ENCODE results near the gene TNFRSF1B.
"Not testable (repeated sequence)": the region's sequence is repeated elsewhere in the genome, so short reads cannot be mapped to it uniquely, and the experiment has no call there.

The TNFRSF1B gene

GRCh38 chr1:12224092-12224491 lies 57.3 kb downstream of the TNFRSF1B start:
- not testable (repeated sequence) for DNase-seq

DNA sequence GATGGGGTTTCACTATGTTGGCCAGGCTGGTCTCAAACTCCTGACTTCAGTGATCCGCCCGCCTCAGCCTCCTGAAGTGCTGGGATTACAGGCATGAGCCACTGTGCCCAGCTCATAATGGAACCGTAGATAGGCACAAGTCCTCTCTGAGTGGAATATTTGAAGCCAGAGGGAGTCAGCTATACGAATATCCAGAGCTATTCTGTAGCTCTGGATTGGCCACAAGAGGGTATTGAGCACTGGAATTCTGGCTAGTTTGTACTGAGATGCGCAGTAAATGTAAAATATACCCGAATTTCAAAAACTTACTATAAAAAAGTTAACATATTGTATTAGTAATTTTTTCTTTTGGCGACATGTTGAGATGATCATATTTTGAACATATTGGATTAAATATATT lies 62.2 kb downstream of the TNFRSF1B start:
- DNase-seq, result no peak

GRCh38 chr1:12229386-12229834 lies 62.6 kb downstream of the TNFRSF1B start:
- no peak for DNase-seq

- peak; percentile 81 for DNase-seq
Observed at GRCh38 chr1:12229835-12230548, 63.2 kb downstream of the TNFRSF1B start, which contains the start of gene VPS13D. Gene VPS13D (plus strand): TSS chr1:12230030. CDS start chr1:12234267, 4,237 bp downstream.

DNA sequence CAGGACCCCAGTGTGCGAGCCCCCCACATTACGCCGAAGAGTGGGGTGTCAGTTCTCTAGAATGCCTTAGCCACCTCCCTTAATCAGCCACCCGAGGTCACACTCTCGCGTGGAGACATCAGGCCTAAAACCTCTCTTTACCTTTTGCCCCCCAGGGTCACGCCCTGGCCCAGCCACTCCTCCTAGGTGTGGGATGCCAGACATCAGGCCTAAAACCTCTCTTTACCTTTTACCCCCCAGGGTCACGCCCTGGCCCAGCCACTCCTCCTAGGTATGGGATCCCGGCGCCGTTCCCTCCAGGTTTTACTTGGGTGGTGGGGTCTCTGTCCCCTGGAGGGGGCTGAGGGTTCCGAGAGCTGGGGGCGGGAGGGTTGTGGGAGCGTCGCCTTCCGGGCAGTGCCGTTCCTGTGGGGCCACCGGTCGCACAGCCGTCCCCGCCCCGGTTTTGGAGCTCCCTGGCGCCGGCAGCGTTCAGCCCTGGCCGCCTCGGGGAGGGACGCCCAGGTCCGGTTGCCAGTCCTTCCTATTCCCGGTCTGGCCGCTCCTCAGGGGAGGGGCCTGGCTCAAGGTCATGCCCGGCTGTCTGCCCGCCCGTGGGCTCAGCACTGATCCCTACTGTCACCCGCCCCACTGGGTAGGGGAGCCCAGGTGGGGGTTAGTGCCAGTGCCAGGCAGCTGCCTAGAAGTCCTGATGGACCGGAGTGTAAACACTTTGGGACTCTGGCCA lies 63.9 kb downstream of the TNFRSF1B start:
- DNase-seq, result peak; percentile 12

DNA sequence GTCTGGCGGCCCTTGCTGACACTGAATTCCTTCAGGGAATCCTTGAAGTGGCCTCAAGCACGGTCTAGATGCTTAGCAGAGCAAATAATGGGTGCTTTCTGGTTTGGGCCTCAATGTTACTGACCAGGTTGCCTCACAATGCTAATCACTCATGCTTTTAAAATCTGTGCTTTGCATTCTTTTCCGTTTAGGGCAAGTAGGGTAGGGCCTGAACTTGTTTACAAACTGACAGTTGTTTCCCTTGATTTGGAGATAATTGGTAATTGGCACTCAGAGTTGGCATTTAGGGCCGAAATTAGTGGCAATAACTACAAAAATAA lies 64.4 kb downstream of the TNFRSF1B start:
- DNase-seq, result peak; percentile 16

DNA sequence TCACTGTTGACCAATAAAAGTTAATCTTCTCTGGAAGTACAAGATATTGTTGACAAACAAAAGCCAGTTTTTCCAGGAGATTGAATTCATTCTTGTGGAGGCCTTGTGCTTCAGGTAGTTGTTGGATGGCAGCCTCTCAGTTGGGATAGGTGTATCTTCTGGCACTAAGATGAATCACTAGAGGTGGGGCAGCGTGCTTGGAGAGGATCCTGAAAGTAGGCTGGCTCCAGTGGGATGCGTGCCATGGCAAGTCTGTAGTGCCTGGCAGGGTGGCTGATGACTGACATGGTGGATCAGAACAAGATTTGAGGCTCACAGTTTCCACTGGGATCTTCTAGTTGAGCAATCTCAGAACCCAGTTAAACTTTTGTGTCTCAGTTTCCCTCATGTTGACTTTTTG lies 65.4 kb downstream of the TNFRSF1B start:
- DNase-seq, result no peak

DNA sequence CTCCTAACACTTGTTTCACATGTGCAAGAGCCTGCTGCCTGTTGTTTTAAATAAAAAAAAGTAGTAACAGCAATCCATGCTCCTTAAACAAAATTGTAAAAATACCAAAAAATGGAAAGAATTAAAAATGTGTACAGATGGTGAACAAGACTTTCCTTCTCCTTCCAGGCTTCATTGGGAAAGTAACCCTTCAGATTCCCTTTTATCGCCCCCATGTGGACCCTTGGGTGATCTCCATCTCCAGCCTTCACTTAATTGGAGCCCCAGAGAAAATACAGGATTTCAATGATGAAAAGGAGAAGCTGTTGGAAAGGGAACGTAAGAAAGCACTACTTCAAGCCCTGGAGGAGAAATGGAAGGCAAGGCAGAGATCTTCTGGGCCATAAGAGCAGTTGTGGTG lies 77.3 kb downstream of the TNFRSF1B start:
- DNase-seq, result peak; percentile 9

- no peak for DNase-seq
Observed at GRCh38 chr1:12244585-12244984, 77.8 kb downstream of the TNFRSF1B start.

GRCh38 chr1:12245116-12245515 lies 78.3 kb downstream of the TNFRSF1B start:
- DNase-seq, result no peak

GRCh38 chr1:12245733-12246132 lies 78.9 kb downstream of the TNFRSF1B start:
- no peak for DNase-seq

DNA sequence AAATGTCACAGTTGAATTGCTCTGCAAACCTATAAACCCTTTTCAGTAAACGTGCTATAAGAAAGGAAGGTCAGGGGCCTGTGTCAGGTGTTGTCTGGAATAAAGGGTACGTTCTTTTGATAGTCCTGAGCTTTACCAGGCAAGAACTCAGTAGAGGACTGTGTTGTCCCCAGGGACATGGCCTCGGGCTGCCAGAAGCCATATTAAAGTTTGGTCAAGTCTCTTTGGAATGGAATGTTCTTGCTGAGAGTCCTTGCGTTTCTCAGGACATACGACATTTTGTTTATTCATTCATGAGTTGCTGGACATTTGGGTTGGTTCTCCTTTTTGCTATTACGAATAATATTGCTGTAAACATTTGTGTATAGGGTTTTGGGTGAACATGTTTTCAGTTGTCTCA lies 79.8 kb downstream of the TNFRSF1B start:
- DNase-seq, result no peak

DNA sequence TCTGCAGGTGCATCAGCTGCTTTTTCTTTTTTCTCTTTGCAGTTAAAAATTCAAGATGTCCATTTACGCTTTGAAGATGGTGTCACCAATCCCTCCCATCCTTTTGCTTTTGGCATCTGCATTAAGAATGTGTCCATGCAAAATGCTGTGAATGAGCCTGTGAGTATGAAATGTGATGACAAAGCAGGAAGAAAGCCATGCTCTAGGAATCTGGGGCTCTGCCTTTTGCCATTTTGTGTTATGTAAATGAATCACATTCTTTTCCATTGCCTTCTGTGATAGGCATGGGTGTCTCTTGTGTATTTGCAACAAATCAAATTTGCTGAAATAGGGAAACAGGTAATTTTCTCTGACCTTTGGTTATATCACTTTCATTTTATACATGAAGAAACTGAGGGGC lies 82.4 kb downstream of the TNFRSF1B start:
- DNase-seq, result peak; percentile 48

DNA sequence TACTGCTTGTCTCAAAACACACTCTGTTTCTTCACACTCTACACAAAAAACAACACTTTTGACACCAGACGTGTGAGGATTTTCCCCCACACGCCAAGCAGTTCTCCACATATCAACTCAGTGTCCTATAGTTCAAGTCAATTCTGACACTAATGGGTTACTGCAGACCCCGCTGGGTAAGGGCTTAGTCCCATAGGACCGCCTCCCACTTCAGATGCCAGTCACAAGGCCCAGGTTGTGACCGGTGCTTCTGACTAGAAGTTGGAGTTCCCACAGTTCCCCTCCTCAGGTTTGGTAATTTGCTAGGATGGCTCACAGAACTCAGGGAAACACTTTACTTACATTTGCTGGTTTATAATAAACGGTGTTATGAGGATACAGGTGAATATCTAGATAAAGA lies 83.0 kb downstream of the TNFRSF1B start:
- no peak for DNase-seq

DNA sequence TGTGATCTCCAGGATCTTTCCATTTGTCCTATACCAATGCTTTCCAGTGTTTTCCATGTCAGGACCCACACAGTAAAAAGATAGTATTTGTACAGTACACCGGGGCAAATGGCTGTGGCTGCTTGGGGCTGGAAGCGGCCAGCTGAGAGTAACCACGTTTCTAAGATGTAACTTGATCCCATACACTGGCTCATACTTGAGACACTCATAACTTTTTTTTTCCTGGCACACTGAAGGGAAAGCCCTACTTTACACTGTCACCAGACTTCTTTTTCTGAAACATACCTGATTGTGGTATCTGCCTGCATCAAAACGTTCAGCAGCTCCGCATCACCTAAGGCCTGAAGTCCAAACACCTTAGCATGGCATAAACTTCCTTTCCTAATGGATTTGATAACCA lies 84.7 kb downstream of the TNFRSF1B start:
- no peak for DNase-seq

DNA sequence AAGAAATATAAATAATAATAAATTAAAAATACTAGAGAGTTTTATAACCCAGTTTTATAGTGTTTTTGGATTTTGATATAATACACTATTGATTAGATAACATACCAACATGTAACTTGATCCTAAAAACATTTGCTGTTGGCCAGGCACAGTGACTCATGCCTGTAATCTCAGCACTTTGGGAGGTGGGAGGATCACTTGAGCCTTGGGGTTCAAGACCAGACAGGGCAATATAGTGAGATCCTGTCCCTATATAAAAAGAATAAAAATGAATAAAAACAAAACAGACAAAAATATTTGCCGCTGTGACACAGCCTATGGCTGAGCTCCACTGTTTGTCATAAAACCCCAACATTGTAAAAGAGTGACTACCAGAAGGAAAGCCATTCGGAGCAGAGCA lies 89.1 kb downstream of the TNFRSF1B start:
- no peak for DNase-seq

- no peak for DNase-seq
Observed at GRCh38 chr1:12258272-12258671, 91.5 kb downstream of the TNFRSF1B start.
